Neural progenitor cell (in vitro differentiated cells): ENCODE results near the gene FBRSL1. TPM values are rescaled to one million over a fixed set of nuclear protein-coding genes. Genes with fewer than 3 reads are reported as not detected.

Source experiments
- DNase-seq: peaks from one replicate; pipeline ENCODE4 v3.0.0-alpha.2; 2016; ENCODE audit warnings: low spot score
- H2AFZ ChIP-seq: fragments of 200-600 bp; sonication (generic); replicated peaks from 2 replicates; pipeline ENCODE4 v1.6.1; 2016; ENCODE audit warnings: antibody characterized with exemption
- H3F3A ChIP-seq: fragments of 200-600 bp; sonication (generic); 2 replicates; pipeline ENCODE4 v1.6.1; 2016; ENCODE audit warnings: antibody characterized with exemption, low read depth
- H3K27ac ChIP-seq: fragments of 200-600 bp; sonication (generic); 2 replicates; pipeline ENCODE4 v1.5.1; 2016; ENCODE audit warnings: mild to moderate bottlenecking
- H3K27me3 ChIP-seq: fragments of 200-600 bp; sonication (generic); 2 replicates; pipeline ENCODE4 v1.6.1; 2016; ENCODE audit warnings: mild to moderate bottlenecking, moderate library complexity
- H3K36me3 ChIP-seq: fragments of 200-600 bp; sonication (generic); 2 replicates; pipeline ENCODE4 v1.5.1; 2016
- H3K4me1 ChIP-seq: fragments of 200-600 bp; sonication (generic); 2 replicates; pipeline ENCODE4 v1.6.1; 2016; ENCODE audit warnings: mixed run types
- H3K4me2 ChIP-seq: fragments of 200-600 bp; sonication (generic); 2 replicates; pipeline ENCODE4 v1.6.1; 2016
- H3K4me3 ChIP-seq: fragments of 200-600 bp; sonication (generic); 2 replicates; pipeline ENCODE4 v1.5.1; 2016
- H3K79me2 ChIP-seq: fragments of 200-600 bp; sonication (generic); 2 replicates; pipeline ENCODE4 v1.6.1; 2016; ENCODE audit warnings: low read depth
- H3K9ac ChIP-seq: fragments of 200-600 bp; sonication (generic); 2 replicates; pipeline ENCODE4 v1.6.1; 2016
- H3K9me3 ChIP-seq: fragments of 200-600 bp; sonication (generic); 2 replicates; pipeline ENCODE4 v1.5.1; 2016; ENCODE audit warnings: low read depth
- H4K20me1 ChIP-seq: fragments of 200-600 bp; sonication (generic); 2 replicates; pipeline ENCODE4 v1.6.1; 2016; ENCODE audit warnings: low read depth
- H3K27ac Mint-ChIP-seq: 3 replicates; pipeline ENCODE4 v1.8.0; 2021; ENCODE audit warnings: mixed read lengths
- H3K27me3 Mint-ChIP-seq: 2 replicates; pipeline ENCODE4 v1.8.0; 2022; ENCODE audit warnings: low read depth, mild to moderate bottlenecking, inconsistent platforms, moderate library complexity, mixed read lengths; ENCODE audit not compliant: insufficient read depth
- H3K36me3 Mint-ChIP-seq: 3 replicates; pipeline ENCODE4 v1.8.0; 2021; ENCODE audit warnings: mixed read lengths
- H3K4me1 Mint-ChIP-seq: 3 replicates; pipeline ENCODE4 v1.8.0; 2021; ENCODE audit warnings: mixed read lengths
- H3K4me3 Mint-ChIP-seq: 3 replicates; pipeline ENCODE4 v1.8.0; 2021; ENCODE audit warnings: mild to moderate bottlenecking, moderate library complexity, mixed read lengths
- H3K9me3 Mint-ChIP-seq: 3 replicates; pipeline ENCODE4 v1.8.0; 2020; ENCODE audit warnings: mixed read lengths
- EZH2 ChIP-seq: fragments of 200-600 bp; sonication (generic); IDR thresholded peaks from 2 replicates; pipeline ENCODE4 v1.6.1; 2017; ENCODE audit warnings: antibody characterized with exemption, mild to moderate bottlenecking, moderate library complexity
- EZH2phosphoT487 ChIP-seq: fragments of 200-600 bp; sonication (generic); IDR thresholded peaks from 2 replicates; pipeline ENCODE4 v1.6.1; 2017; ENCODE audit warnings: antibody characterized with exemption
- total RNA-seq: library from RNA; depleted of rRNA; stranded (reverse); fragments of >200 nt; gene quantifications from 2 replicates; pipeline ENCODE4 v1.2.3, GENCODE V29; 2015; ENCODE audit warnings: low replicate concordance
- TF ChIP-seq, protein P1 (sequence below): fragments of 200-600 bp; sonication (generic); IDR thresholded peaks from 2 replicates; pipeline ENCODE4 v1.5.1; 2017; ENCODE audit warnings: antibody characterized with exemption, mild to moderate bottlenecking

Gene FBRSL1
- total RNA-seq, 1 donor from 2014 or later = 7.4 TPM

DNA sequence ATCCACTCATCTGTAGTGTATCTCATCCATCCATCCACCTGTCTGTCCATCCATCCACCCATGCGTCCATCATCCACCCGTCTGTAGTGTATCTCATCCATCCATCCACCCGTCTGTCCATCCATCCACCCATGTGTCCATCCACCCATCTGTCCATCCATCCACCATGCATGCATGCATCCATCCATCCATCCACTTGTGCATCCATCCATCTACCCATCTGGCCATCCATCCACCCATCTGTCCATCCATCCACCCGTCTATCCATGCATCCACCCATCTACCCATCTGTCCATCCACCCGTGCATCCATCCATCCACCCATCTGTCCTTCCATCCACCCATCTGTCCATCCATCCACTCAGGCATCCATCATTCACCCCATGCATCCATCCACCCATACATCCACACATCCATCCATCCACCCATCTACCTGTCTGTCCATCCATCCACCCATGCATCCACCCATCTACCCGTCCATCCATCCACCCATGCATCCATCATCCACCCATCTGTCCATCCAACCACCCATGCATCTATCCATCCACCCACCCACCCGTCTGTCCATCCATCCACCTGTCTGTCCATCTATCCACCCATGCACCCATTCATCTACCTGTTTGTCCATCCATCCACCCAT is 28.5 kb downstream of the FBRSL1 start:
- no peak overlapping the region for H3K9ac ChIP-seq
- no peaks in the 10 kb centered on the region for H3K79me2 ChIP-seq
- H3K9me3 Mint-ChIP-seq = peaks cover 18% of the 10 kb centered on the region
- H3K36me3 Mint-ChIP-seq = peaks cover 23% of the 10 kb centered on the region
- no peak overlapping the region for H3K4me3 Mint-ChIP-seq
- no peaks in the 10 kb centered on the region for H3K36me3 ChIP-seq
- H3K4me1 Mint-ChIP-seq = peaks cover 3% of the 10 kb centered on the region
- H3K9me3 ChIP-seq = no peaks in the 10 kb centered on the region
- peaks cover 18% of the 10 kb centered on the region for H4K20me1 ChIP-seq
- no peaks in the 10 kb centered on the region for H3K27me3 ChIP-seq
- DNase-seq = no peak
- no peak overlapping the region for H3K27ac Mint-ChIP-seq
- TF ChIP-seq EZH2phosphoT487 (no peak), EZH2 (no peak)
- TF ChIP-seq, protein P1, sequence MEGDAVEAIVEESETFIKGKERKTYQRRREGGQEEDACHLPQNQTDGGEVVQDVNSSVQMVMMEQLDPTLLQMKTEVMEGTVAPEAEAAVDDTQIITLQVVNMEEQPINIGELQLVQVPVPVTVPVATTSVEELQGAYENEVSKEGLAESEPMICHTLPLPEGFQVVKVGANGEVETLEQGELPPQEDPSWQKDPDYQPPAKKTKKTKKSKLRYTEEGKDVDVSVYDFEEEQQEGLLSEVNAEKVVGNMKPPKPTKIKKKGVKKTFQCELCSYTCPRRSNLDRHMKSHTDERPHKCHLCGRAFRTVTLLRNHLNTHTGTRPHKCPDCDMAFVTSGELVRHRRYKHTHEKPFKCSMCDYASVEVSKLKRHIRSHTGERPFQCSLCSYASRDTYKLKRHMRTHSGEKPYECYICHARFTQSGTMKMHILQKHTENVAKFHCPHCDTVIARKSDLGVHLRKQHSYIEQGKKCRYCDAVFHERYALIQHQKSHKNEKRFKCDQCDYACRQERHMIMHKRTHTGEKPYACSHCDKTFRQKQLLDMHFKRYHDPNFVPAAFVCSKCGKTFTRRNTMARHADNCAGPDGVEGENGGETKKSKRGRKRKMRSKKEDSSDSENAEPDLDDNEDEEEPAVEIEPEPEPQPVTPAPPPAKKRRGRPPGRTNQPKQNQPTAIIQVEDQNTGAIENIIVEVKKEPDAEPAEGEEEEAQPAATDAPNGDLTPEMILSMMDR = no peak
- H3K27ac ChIP-seq = no peak overlapping the region
- no peaks in the 10 kb centered on the region for H3F3A ChIP-seq
- H3K4me2 ChIP-seq = no peak overlapping the region
- no peak overlapping the region for H2AFZ ChIP-seq
- no peaks in the 10 kb centered on the region for H3K4me1 ChIP-seq
- H3K4me3 ChIP-seq = no peak overlapping the region
- peaks cover 12% of the 10 kb centered on the region for H3K27me3 Mint-ChIP-seq

DNA sequence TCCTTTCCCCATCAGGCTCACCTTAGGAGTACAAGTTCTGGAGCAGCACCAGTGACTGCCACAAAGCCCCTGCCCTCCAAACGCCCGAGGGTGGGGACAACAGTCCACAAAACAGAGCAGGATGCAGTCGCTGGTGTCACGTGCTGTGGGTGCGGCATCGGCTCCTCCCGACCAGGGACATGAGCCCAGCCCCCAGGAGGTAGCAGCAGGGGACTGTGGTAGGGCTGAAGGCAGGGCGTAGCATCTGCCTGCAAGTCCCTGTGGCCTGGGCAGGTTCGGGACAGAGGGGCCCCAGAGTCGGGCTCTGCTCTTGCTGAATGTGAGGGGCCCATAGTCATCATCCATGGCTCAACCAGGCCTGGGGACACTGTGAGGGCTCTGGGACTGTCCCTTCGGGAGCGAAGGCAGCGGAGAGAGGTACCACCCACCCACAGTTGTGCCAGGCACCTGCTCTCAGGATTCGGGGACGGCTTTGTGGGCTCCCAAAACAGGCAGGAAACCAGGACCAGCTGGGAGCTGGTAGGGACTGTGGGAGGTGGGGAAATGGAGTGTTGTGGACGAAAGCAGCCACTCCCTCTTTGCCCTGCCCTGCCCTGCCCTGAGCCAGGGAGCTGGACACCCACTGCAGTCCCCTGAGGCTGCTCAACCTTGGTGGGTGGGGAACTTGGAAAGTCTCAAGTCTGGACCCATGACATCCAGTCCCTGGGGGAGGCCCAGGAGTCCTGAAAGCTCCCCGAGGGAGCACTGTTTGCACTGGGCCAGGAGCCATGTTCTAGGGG is 30.7 kb downstream of the FBRSL1 start:
- no peaks in the 10 kb centered on the region for H3K79me2 ChIP-seq
- no peaks in the 10 kb centered on the region for H3K9me3 ChIP-seq
- H3K27ac ChIP-seq = no peak overlapping the region
- H3K9ac ChIP-seq = no peak overlapping the region
- H3K4me1 Mint-ChIP-seq = peaks cover 3% of the 10 kb centered on the region
- H3K27me3 Mint-ChIP-seq = peaks cover 12% of the 10 kb centered on the region
- H3K4me3 Mint-ChIP-seq = no peak overlapping the region
- no peak overlapping the region for H3K4me2 ChIP-seq
- no peak for DNase-seq
- H3K36me3 Mint-ChIP-seq = peaks cover 19% of the 10 kb centered on the region
- no peak overlapping the region for H2AFZ ChIP-seq
- no peaks in the 10 kb centered on the region for H3F3A ChIP-seq
- peaks cover 24% of the 10 kb centered on the region for H4K20me1 ChIP-seq
- no peak overlapping the region for H3K27ac Mint-ChIP-seq
- TF ChIP-seq EZH2 (no peak), EZH2phosphoT487 (no peak)
- TF ChIP-seq, protein P1 = no peak
- peaks cover 18% of the 10 kb centered on the region for H3K9me3 Mint-ChIP-seq
- no peaks in the 10 kb centered on the region for H3K27me3 ChIP-seq
- H3K4me3 ChIP-seq = no peak overlapping the region
- no peaks in the 10 kb centered on the region for H3K36me3 ChIP-seq
- peaks cover under 1% of the 10 kb centered on the region for H3K4me1 ChIP-seq

DNA sequence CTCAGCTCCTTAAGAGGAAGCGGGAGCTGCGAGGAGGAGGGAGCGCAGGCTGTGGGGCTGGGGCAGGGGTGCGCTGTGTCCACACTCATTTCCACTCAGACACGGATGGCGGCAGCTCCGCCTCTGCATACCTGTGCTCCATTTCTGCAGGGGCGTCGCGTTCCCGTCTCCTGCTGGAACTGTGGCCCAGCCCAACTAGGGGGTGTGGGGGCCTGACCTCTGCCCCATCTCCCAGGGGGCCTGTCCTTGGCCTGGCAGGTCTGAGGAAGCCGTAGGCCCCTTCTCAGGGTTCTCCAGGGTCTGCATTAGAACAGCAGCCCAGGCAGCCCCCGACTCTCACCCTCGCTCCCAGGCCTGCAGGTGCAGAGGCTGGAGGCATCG is 31.2 kb downstream of the FBRSL1 start:
- H3K27me3 Mint-ChIP-seq = peaks cover 12% of the 10 kb centered on the region
- no peaks in the 10 kb centered on the region for H3K79me2 ChIP-seq
- H3K4me3 ChIP-seq = no peak overlapping the region
- no peak overlapping the region for H3K27ac Mint-ChIP-seq
- H3K9ac ChIP-seq = no peak overlapping the region
- peaks cover 28% of the 10 kb centered on the region for H4K20me1 ChIP-seq
- H3K27ac ChIP-seq = no peak overlapping the region
- DNase-seq = no peak
- H3F3A ChIP-seq = no peaks in the 10 kb centered on the region
- no peaks in the 10 kb centered on the region for H3K9me3 ChIP-seq
- peaks cover 17% of the 10 kb centered on the region for H3K36me3 Mint-ChIP-seq
- no peak overlapping the region for H3K4me2 ChIP-seq
- H2AFZ ChIP-seq = no peak overlapping the region
- peaks cover 16% of the 10 kb centered on the region for H3K9me3 Mint-ChIP-seq
- no peak overlapping the region for H3K4me3 Mint-ChIP-seq
- peaks cover 7% of the 10 kb centered on the region for H3K4me1 Mint-ChIP-seq
- H3K4me1 ChIP-seq = peaks cover 6% of the 10 kb centered on the region
- H3K27me3 ChIP-seq = no peaks in the 10 kb centered on the region
- no peaks in the 10 kb centered on the region for H3K36me3 ChIP-seq
- no peak for TF ChIP-seq EZH2
- TF ChIP-seq, protein P1 = no peak
- no peak for TF ChIP-seq EZH2phosphoT487
